ENCODE results near the gene MLH3. TPM values are rescaled to one million over a fixed set of nuclear protein-coding genes. Genes with fewer than 3 reads are reported as not detected.
A peak's percentile ranks its signal among the peaks of the same experiment; 100 is the strongest.

The MLH3 gene
- total RNA-seq, 1 experiment from 2014 or later, result 13.2 TPM

- peak overlapping the region; percentile 94 for H3K4me2 ChIP-seq (ENCODE audit: low read length)
- H3K9me2 ChIP-seq (replicated peaks; ENCODE audit: low read length), result no peaks in the 10 kb centered on the region
- ATAC-seq, result peak; percentile 3
- TSS peak; percentile 73 for BruUV-seq (replicated peaks)
- peaks cover 31% of the 10 kb centered on the region for H3K79me2 ChIP-seq (ENCODE audit: low read length)
- no peaks in the 10 kb centered on the region for H3K27me3 ChIP-seq (ENCODE audit: low read length)
- peak overlapping the region; percentile 86 for H3K9ac ChIP-seq (ENCODE audit: low read length)
- peaks cover 29% of the 10 kb centered on the region for H3K36me3 ChIP-seq (ENCODE audit: low read depth, low read length)
- intact Hi-C loops (cut with micrococcal nuclease), result loop anchor here (2.0 to 5.0 kb wide), 2 partner anchors 57 to 59 kb away; partner anchors contain the start of gene ACYP1
- no peak for DNase-seq
- no peak for TF ChIP-seq EZH2 (IDR thresholded peaks at IDR 0.05; ENCODE audit: low read length, unreplicated experiment)
- peak overlapping the region; percentile 89 for H3K4me3 ChIP-seq (ENCODE audit: low read length)
- no peaks in the 10 kb centered on the region for H3F3A ChIP-seq (ENCODE audit: low read length, unreplicated experiment)
- peak overlapping the region; percentile 94 for H2AFZ ChIP-seq (ENCODE audit: low read length)
- 0 out of 2 replicates have a peak overlapping the region, but pooled peaks have one; percentile 3 for H3K27ac ChIP-seq (ENCODE audit: low read length)
- ChIA-PET POLR2A (ENCODE audit: unreplicated experiment) (no interaction called here), CTCF (no interaction called here)
- H4K20me1 ChIP-seq (ENCODE audit: low read length), result 0 out of 2 replicates have a peak, but pooled peaks cover 3% of the 10 kb centered on the region
- H3K4me1 ChIP-seq (ENCODE audit: insufficient read depth, low read length), result peaks cover 28% of the 10 kb centered on the region
- no peaks in the 10 kb centered on the region for H3K9me3 ChIP-seq (ENCODE audit: low read length)
These were observed 47.8 kb downstream of the MLH3 start for GRCh38 chr14:75003250-75004027.

- DNase-seq (peak; percentile 97), ATAC-seq (peak; percentile 98)
- intact Hi-C loops (cut with micrococcal nuclease), result loop anchor here (1.0 to 5.0 kb wide), 3 partner anchors 14 to 60 kb away; partner anchors contain the start of gene ACYP1
- Histone ChIP-seq H3K27ac (ENCODE audit: low read length) (peak within 1 kb of the TSS; percentile 25), H3K4me1 (ENCODE audit: insufficient read depth, low read length) (peaks cover 28% of the 10 kb centered on the region), H3K36me3 (ENCODE audit: low read depth, low read length) (peaks cover 20% of the 10 kb centered on the region), H3K4me2 (ENCODE audit: low read length) (peak within 1 kb of the TSS; percentile 94), H3K79me2 (ENCODE audit: low read length) (peaks cover 31% of the 10 kb centered on the region), H3K9ac (ENCODE audit: low read length) (peak within 1 kb of the TSS; percentile 86), H3K9me3 (ENCODE audit: low read length) (no peaks in the 10 kb centered on the region), H3K4me3 (ENCODE audit: low read length) (peak within 1 kb of the TSS; percentile 89), H2AFZ (ENCODE audit: low read length) (peak within 1 kb of the TSS; percentile 94), H3K9me2 (replicated peaks; ENCODE audit: low read length) (no peaks in the 10 kb centered on the region), H4K20me1 (ENCODE audit: low read length) (0 out of 2 replicates have a peak, but pooled peaks cover 3% of the 10 kb centered on the region), H3K27me3 (ENCODE audit: low read length) (no peaks in the 10 kb centered on the region), H3F3A (ENCODE audit: low read length, unreplicated experiment) (no peaks in the 10 kb centered on the region)
- TF ChIP-seq EZH2 (IDR thresholded peaks at IDR 0.05; ENCODE audit: low read length, unreplicated experiment) (no peak), CTCF (conservative IDR thresholded peaks at IDR 0.05; ENCODE audit: low read depth, low read length) (no peak), EZH2phosphoT487 (IDR thresholded peaks at IDR 0.05; ENCODE audit: borderline replicate concordance, low read length) (no peak)
- no TSS peak for BruUV-seq (replicated peaks)
- POLR2A ChIA-PET (ENCODE audit: unreplicated experiment), result interaction anchor here (0.5 to 0.6 kb wide), 2 partner anchors 9 to 102 kb away, joined by 3 read pairs; no protein-coding TSS in a partner anchor
- CTCF ChIA-PET, result interaction anchor here (0.6 to 1.0 kb wide), 2 partner anchors 14 to 47 kb away, joined by 3 read pairs; partner anchors contain the start of gene PGF
These were observed 48.6 kb downstream of the MLH3 start, which contains the start of gene EIF2B2 for GRCh38 chr14:75002392-75003249. EIF2B2 (plus strand) TSS chr14:75002921; CDS start chr14:75002991, 70 bp downstream.

GRCh38 chr14:75001899-75002298, 49.4 kb downstream of the MLH3 start:
- ChIA-PET CTCF (interaction anchor here (1.0 kb wide), 1 partner anchor 13 kb away, joined by 3 read pairs; no protein-coding TSS in a partner anchor), POLR2A (ENCODE audit: unreplicated experiment) (interaction anchor here (0.5 kb wide), 1 partner anchor 103 kb away, joined by 3 read pairs; no protein-coding TSS in a partner anchor)
- peaks cover 31% of the 10 kb centered on the region for H3K79me2 ChIP-seq (ENCODE audit: low read length)
- TF ChIP-seq EZH2 (IDR thresholded peaks at IDR 0.05; ENCODE audit: low read length, unreplicated experiment), result no peak
- no peak for TF ChIP-seq EZH2phosphoT487 (IDR thresholded peaks at IDR 0.05; ENCODE audit: borderline replicate concordance, low read length)
- TF ChIP-seq CTCF (conservative IDR thresholded peaks at IDR 0.05; ENCODE audit: low read depth, low read length), result no peak
- peaks cover 14% of the 10 kb centered on the region for H3K36me3 ChIP-seq (ENCODE audit: low read depth, low read length)
- H3K4me2 ChIP-seq (ENCODE audit: low read length), result peak overlapping the region; percentile 94
- 0 out of 2 replicates have a peak, but pooled peaks cover 3% of the 10 kb centered on the region for H4K20me1 ChIP-seq (ENCODE audit: low read length)
- no TSS peak for BruUV-seq (replicated peaks)
- peak overlapping the region; percentile 86 for H3K9ac ChIP-seq (ENCODE audit: low read length)
- peak overlapping the region; percentile 94 for H2AFZ ChIP-seq (ENCODE audit: low read length)
- peak overlapping the region; percentile 89 for H3K4me3 ChIP-seq (ENCODE audit: low read length)
- no peaks in the 10 kb centered on the region for H3K27me3 ChIP-seq (ENCODE audit: low read length)
- no peaks in the 10 kb centered on the region for H3F3A ChIP-seq (ENCODE audit: low read length, unreplicated experiment)
- 0 out of 2 replicates have a peak overlapping the region, but pooled peaks have one; percentile 25 for H3K27ac ChIP-seq (ENCODE audit: low read length)
- ATAC-seq (no peak), DNase-seq (no peak)
- H3K9me3 ChIP-seq (ENCODE audit: low read length), result no peaks in the 10 kb centered on the region
- intact Hi-C loops (cut with micrococcal nuclease), result loop anchor here (1.0 to 5.0 kb wide), 3 partner anchors 14 to 60 kb away; partner anchors contain the start of gene ACYP1
- H3K9me2 ChIP-seq (replicated peaks; ENCODE audit: low read length), result no peaks in the 10 kb centered on the region
- H3K4me1 ChIP-seq (ENCODE audit: insufficient read depth, low read length), result peaks cover 28% of the 10 kb centered on the region
